HG02852 (cell line): ENCODE results near the gene RAP1GAP.
"Not testable (repeated sequence)": the region's sequence is repeated elsewhere in the genome, so short reads cannot be mapped to it uniquely, and the experiment has no call there.

Experiments
- ATAC-seq: cut with Tn5 transposase; IDR thresholded peaks from one replicate; pipeline ENCODE4 v1.9.1; 2021; ENCODE audit warnings: mild to moderate bottlenecking, moderate library complexity; ENCODE audit not compliant: unreplicated experiment

RAP1GAP gene

DNA sequence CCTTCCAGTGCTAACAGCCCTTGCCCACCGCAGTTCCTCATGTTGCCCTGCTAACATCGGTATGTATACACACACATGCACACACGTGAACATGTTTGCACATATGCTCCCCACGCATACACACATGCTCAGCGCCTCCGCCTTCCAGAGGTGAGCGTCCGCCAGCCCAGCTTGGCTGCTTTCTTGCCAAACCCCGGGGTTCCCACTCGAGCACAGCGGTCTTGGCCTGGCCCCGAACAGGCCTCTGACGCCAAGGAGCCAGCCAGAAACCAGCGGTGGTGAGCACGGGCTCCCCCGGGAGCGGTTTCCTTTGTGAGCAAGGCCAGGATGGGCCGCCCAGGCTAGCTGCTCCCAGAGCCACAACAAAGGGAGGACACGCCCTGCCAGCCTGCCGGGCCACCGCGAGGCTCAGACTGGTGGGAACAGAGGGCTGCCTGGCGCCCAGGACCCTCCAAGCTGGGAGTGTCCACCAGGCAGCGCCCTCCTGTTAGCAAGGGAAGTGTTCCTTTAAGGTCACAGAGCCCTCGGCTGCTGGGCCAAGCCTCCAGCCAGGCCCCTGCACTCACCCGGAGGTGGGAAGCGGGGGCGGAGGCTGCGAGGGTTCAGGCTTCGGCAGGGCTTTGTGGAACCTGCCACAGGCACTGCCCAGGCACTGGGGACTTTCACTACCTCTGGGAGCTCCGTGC lies 94.5 kb downstream of the RAP1GAP start:
- no peak for ATAC-seq

GRCh38 chr1:21573971-21574465 lies 95.1 kb downstream of the RAP1GAP start:
- ATAC-seq = no peak

DNA sequence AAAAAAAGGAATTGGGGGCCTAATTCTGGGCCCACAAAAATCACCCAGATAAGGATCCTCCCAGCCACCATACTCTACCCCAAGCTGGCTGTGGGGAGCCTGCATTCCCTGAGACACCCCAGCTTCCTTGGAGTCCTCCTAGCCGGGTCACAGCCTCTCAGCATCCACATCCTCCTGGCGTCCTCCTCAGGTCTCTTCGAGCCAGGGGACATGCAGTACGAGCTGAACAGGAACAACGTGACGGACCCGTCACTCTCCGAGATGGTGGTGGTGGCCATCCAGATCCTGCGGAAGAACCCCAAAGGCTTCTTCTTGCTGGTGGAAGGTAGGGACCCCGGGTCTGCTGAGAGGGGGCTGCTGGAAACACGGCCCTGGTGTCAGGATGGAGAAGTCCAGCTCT lies 95.7 kb downstream of the RAP1GAP start:
- no peak for ATAC-seq

DNA sequence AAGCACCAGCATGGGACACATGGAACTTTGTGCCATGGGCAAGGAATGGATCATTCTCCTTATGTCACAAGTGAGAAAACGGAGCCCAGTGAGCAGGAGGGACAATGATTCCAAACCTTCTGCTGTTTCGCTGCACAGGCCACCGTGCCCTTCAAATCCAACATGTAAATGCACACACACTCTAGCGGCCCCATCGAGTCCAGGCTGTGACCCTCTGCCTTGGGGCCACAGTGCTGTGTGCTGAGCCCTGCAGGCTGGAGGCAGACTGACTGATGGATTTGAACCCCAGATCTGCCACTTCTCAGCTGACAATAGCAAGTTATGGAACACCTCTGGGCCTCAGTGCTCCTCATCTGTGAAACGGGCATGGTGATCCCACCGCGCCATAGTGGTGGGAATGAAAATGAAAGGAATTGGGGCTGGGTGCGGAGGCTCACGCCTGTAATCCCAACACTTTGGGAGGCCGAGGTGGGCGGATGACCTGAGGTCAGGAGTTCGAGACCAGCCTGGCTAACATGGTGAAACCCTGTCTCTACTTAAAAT lies 96.4 kb downstream of the RAP1GAP start:
- no peak for ATAC-seq

- no peak for ATAC-seq
Observed at GRCh38 chr1:21572221-21572620, 96.9 kb downstream of the RAP1GAP start.

GRCh38 chr1:21570885-21571284 lies 98.3 kb downstream of the RAP1GAP start:
- no peak for ATAC-seq

DNA sequence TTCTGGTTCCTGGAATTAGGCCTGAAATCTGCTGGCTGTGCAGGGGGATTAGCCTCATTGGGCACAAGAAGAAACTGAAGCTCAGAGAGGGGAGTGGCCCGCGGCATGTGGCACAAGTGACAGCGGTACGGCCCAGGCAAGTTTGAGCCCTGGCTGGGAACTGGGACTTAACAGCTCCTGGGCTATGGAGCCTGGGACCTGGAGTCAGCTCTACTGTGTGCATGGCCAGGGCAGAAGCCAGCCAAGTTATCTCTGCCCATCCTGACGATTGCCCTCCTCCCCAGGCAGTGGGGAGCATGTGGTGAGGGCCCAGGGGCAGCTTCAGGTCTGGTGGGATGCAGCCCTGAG lies 98.7 kb downstream of the RAP1GAP start:
- ATAC-seq = no peak

DNA sequence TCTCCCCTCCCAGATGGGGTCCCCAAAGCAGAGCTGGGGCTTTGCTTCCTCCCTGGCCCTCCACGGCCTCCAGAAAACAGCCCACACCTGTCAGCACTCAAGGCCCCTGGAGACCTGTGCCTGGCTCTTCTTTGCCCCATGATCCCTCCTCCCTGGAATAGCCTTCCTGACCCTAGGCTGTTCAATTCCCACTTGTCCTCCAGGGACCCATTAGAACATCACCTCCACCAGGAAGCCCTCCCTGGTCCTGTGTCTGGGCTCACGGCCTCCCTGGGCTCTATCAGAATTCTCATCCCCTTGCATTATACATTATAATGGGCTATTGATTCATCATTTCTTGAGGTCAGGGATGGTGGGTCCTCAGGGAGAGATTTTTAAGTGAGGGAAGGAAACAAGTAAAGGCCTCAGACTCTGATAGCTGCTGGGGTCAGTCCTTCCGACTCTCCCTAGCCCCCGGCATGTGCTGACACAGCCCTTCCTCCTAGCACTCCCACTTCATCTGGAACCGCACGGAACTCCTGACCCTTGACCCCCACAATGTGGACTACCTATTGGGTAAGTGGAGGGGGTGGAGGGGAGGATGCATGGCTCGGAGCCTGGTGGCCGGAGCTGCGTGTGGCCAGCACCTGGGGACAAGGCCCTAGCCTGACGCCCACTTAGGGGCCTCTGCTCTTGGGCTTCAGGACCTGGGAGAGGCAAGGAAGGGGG lies 99.2 kb downstream of the RAP1GAP start:
- ATAC-seq = no peak

DNA sequence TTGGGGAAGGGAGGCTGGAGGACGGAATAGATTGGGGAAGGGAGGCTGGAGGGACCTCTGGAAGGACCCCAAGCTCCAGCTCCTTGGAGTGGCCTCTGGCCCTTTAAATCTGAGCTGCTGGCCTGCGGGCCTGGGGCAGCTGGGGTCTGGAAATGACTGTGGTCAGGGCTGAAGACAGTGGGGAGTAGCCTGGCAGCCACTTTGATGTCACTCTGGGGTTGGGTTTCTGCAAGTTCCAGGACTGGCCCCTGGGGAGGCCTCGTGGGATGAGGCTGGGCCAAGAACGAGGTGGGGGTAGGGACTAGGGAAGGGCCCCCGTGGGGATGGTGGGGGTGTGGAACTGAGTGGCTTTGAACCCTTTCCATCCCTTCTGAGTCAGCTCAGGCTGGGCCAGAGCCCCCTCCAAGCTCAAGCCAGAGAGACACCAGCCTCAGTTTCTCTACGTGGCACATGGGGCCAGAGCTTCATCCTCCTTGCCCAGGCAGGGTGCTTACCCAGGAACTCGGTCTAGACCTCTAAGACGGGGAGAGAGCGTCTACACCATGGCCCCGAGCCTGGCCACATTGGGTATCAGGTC lies 100.3 kb downstream of the RAP1GAP start:
- no peak for ATAC-seq

GRCh38 chr1:21568006-21568746 lies 101.0 kb downstream of the RAP1GAP start:
- no peak for ATAC-seq

DNA sequence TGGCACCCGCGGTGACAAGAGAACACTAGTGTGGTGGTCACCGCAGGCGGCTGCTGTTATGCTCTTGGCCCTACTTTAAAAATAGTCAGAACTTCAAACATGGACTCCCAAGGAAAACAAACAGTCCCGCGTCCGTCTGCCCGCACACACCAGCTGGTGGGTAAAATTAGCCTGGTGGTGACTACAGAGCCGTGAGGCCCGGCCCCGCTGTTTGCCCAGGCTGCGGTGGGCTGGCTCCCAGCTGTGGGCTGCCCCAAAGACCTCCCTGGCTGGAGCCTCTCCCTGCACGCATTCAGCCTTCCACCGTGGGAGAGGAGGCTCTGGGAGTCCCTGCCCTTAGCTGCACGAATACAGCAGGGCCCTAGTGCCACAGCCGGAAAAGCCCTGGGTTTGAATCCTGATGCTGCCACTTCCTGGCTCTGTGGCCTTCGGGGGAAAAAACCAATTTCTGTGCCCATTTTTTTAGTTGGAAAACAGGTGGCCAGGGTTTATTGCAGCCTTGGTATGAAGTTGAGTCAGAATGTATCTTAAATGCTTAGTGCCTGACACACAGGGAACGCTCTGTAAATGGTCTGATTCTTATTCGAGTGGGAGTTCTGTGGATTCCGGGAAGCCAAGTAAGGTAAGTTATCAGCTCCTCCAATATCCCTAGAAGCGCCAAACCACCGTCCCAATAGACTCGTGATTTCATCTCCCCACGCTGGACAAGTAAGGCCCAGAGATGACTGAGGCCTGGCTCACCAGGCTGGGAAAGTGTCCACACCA lies 101.7 kb downstream of the RAP1GAP start:
- no peak for ATAC-seq

GRCh38 chr1:21566361-21566760 lies 102.8 kb downstream of the RAP1GAP start:
- not testable (repeated sequence) for ATAC-seq

DNA sequence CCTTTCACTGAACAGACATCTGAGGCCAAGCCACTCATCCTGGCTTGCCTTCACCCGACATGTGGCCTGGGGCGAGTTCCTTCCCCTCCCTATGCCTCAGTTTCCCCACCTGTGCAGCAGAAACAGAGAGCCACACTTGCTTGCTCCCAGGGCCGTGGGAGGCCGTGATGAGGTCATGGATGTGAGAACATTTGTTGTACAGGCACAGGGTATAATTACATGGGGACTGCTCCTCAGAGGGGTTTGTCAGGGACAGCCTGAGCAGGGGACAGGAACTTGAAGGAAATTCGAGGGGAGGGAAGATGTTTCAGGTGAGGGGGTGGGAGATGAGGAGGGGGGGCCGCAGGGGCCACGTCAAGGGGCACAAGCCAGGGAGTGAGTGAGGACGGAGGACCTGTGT lies 103.9 kb downstream of the RAP1GAP start:
- no peak for ATAC-seq

DNA sequence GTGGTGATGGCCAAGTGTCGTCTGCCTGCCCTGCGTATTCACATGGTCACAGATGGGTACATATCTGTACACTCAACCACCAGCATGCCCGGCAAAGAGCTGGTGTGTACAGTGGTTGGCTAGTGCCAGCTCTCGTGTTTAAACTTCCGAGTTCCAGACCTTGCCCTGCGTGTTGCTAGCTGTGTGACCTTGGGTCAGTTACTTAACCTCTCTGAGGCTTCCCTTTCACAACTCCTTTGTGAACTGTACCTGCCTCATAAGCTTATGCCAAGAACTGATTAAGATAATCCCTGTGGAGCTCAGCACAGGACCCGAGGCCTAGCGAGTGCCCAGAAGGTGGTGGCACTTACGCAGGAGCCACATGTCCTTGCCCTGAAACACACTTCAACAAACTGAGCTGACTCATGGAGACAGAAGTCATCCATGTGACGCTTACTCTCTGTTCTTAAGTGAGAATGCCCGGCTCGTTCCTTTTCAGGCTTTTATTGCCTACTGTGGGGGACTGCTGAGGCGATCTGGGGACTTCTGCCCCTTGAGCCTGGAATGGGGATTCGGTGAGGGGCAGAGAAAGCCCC lies 104.5 kb downstream of the RAP1GAP start:
- no peak for ATAC-seq

DNA sequence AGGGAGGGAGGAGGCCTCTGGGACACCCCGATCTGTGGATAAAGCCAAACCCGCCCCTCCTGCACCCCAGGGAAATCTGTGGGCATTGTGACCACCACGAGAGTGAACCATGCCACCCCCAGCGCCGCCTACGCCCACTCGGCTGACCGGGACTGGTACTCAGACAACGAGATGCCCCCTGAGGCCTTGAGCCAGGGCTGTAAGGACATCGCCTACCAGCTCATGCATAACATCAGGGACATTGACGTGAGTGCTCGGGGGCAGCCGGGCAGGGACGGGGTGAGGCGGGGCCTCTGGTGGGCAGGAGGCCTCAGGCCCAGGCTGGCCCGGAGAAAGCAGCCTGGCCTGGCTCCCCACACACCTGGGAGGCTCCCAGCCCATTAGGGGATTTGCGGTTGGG lies 105.2 kb downstream of the RAP1GAP start:
- ATAC-seq = no peak

- ATAC-seq = no peak
Observed at GRCh38 chr1:21562896-21563295, 106.3 kb downstream of the RAP1GAP start.

GRCh38 chr1:21560916-21561638 lies 108.1 kb downstream of the RAP1GAP start:
- no peak for ATAC-seq

GRCh38 chr1:21559788-21560567 lies 109.2 kb downstream of the RAP1GAP start:
- no peak for ATAC-seq
